Measurements from ENCODE around the gene PITX3.

DNA sequence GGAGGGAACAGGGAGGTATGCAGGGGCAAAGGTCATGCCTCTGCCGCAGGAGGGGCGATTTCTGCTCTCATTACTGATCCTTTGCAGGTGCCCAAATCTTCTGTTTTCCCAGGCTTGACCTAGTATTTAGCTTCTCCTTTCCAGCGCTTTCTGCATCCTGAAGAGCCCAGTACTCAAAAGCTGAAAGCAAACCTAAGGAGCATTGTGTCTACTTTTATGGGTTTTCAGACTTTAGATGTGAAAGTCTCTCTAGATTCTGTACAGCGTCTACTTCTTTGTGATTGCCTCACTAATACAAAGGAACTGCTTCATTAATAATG is 4.6 kb upstream of the PITX3 start:
- TF ChIP-seq ZFX (IDR thresholded peaks at IDR 0.05) = no peak
- TF ChIP-seq CTCF (IDR thresholded peaks at IDR 0.05 in 2 of 3, conservative IDR thresholded peaks at IDR 0.05 in 1 of 3; ENCODE audit: borderline replicate concordance in 1 of 3, insufficient read depth in 1 of 3, low read depth in 2 of 3, low read length in 2 of 3) = no peak
- no peak for TF ChIP-seq POLR2A (IDR thresholded peaks at IDR 0.05; ENCODE audit: borderline replicate concordance, extremely low read depth, insufficient read depth, insufficient read length)
- TF ChIP-seq SRF (IDR thresholded peaks at IDR 0.05; ENCODE audit: low read depth) = no peak
- no peak for TF ChIP-seq EZH2 (IDR thresholded peaks at IDR 0.05)
- TF ChIP-seq, protein P1, sequence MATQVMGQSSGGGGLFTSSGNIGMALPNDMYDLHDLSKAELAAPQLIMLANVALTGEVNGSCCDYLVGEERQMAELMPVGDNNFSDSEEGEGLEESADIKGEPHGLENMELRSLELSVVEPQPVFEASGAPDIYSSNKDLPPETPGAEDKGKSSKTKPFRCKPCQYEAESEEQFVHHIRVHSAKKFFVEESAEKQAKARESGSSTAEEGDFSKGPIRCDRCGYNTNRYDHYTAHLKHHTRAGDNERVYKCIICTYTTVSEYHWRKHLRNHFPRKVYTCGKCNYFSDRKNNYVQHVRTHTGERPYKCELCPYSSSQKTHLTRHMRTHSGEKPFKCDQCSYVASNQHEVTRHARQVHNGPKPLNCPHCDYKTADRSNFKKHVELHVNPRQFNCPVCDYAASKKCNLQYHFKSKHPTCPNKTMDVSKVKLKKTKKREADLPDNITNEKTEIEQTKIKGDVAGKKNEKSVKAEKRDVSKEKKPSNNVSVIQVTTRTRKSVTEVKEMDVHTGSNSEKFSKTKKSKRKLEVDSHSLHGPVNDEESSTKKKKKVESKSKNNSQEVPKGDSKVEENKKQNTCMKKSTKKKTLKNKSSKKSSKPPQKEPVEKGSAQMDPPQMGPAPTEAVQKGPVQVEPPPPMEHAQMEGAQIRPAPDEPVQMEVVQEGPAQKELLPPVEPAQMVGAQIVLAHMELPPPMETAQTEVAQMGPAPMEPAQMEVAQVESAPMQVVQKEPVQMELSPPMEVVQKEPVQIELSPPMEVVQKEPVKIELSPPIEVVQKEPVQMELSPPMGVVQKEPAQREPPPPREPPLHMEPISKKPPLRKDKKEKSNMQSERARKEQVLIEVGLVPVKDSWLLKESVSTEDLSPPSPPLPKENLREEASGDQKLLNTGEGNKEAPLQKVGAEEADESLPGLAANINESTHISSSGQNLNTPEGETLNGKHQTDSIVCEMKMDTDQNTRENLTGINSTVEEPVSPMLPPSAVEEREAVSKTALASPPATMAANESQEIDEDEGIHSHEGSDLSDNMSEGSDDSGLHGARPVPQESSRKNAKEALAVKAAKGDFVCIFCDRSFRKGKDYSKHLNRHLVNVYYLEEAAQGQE (IDR thresholded peaks at IDR 0.05; ENCODE audit: low read depth) = no peak
- no peak for TF ChIP-seq CEBPB (IDR thresholded peaks at IDR 0.05; ENCODE audit: low read depth)

All from HCT116 (cell line).